ENCODE data around the gene GRIN2A.

GRIN2A gene

GRCh38 chr16:9772526-9773225 lies 409.6 kb downstream of the GRIN2A start:
- H3K27ac ChIP-seq, result no peak overlapping the region
- TF ChIP-seq CTCF (conservative IDR thresholded peaks at IDR 0.05), result no peak
- no peak for TF ChIP-seq ZFX (IDR thresholded peaks at IDR 0.05)

GRCh38 chr16:9766891-9767290 lies 415.3 kb downstream of the GRIN2A start:
- TF ChIP-seq ZFX (IDR thresholded peaks at IDR 0.05) (no peak), CTCF (conservative IDR thresholded peaks at IDR 0.05) (no peak)
- H3K27ac ChIP-seq, result no peak overlapping the region

GRCh38 chr16:9763505-9763904 lies 418.7 kb downstream of the GRIN2A start:
- TF ChIP-seq CTCF (conservative IDR thresholded peaks at IDR 0.05) (no peak), ZFX (IDR thresholded peaks at IDR 0.05) (no peak)
- no peak overlapping the region for H3K27ac ChIP-seq

GRCh38 chr16:9761870-9762269 lies 420.4 kb downstream of the GRIN2A start:
- no peak overlapping the region for H3K27ac ChIP-seq
- TF ChIP-seq ZFX (IDR thresholded peaks at IDR 0.05), result no peak
- TF ChIP-seq CTCF (conservative IDR thresholded peaks at IDR 0.05), result no peak

GRCh38 chr16:9757687-9758086 lies 424.5 kb downstream of the GRIN2A start:
- TF ChIP-seq CTCF (conservative IDR thresholded peaks at IDR 0.05) (no peak), ZFX (IDR thresholded peaks at IDR 0.05) (no peak)
- no peak overlapping the region for H3K27ac ChIP-seq

- TF ChIP-seq CTCF (conservative IDR thresholded peaks at IDR 0.05) (no peak), ZFX (IDR thresholded peaks at IDR 0.05) (no peak)
- no peak overlapping the region for H3K27ac ChIP-seq
Observed at GRCh38 chr16:9756434-9756833, 425.8 kb downstream of the GRIN2A start.

GRCh38 chr16:9755081-9755480 lies 427.1 kb downstream of the GRIN2A start:
- H3K27ac ChIP-seq, result no peak overlapping the region
- no peak for TF ChIP-seq ZFX (IDR thresholded peaks at IDR 0.05)
- TF ChIP-seq CTCF (conservative IDR thresholded peaks at IDR 0.05), result no peak

Data from C4-2B (cell line).